NCI-H446 (cell line): ENCODE results near the gene SHB.

Experiments used
- DNase-seq, 2 experiments: peaks; one replicate each; lab custom pipeline; 2025; lab: John Stamatoyannopoulos, UW

SHB gene

DNA sequence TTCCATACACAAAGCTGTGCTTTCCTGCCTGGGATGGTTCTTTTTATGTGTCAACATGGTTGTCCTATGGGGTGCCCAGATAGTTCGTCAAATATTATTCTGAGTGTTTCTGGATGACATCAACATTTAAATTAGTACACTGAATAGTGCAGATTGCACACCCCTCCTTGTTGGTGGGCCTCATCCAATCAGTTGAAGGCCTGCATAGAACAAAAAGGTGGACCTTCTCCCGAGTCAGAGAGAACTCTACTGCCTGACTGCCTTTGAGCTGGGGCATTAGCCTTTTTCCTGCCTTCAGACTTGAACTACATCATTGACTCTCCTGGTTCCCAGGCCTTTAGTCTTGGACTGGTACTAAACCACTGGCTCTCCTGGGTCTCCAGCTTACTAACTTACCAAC is 80.4 kb downstream of the SHB start:
- DNase-seq, result no peak

DNA sequence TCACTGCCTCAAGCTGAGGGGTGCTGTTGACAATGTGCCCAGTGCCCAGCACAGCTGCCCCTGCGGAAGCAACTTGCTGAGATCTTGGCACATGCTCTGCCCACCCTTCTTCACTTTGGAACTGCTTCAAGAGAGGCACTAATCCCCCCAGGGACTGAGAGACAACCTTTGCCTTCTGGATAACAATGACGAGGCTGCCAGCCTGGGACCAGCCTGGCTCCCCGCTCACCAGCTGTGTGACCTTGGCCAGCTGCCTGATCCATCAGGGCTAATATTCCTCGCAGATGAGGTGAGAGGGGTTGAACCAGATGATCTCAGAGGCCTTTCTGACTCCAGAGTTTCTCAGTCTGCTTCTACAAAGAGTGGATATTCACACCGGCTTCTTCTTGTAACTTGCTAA is 81.0 kb downstream of the SHB start:
- DNase-seq, result peak; percentile 66 to 94

DNA sequence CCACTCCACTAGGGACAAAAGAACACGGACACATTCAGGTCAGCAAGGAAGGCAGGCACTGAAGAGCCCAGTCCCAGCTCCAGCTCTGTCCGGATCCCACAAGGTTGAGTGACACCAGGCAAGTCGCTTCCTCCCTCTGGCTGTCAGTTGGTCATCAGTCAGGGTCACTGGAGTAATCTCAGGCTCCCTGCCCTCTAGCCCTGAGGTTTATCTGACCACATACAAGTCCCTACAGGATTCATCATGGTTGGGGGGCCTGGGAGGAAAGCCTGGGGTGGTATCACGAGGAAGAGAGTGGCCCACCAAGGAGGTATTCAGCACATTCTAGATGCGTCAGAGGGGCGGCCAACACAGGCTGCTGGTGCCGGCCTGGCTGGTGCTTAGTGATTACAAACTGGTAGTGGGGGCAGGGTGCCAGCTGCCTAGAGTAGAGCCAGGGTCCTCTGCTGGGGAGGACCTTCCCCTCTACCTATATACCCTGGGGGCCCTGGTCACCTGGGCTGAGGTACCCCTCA is 81.5 kb downstream of the SHB start:
- DNase-seq, result peak; percentile 51 to 81

DNA sequence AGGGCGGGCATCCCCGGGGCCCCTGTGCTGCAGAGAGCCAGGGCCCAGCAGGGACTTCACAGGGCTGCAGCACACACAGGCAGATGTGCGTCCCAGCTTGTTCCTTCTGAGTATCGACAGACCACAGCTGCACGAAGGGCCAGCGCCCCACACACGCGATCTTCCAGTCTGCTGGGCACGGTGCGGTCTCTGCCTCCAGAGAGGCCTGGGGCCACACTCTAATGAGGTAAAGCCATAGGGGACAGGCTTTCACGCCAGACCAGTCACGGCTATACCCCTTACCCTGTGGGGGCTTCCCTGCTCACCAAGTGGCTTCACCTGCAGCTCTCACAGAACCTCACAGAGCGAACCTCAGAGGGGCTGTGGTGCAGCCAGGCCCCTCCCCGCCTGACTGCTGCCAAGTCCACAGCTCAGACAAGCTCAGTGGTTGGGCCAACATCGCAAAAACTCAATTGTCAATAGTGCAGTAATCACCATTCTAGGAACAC is 82.2 kb downstream of the SHB start:
- no peak for DNase-seq

DNA sequence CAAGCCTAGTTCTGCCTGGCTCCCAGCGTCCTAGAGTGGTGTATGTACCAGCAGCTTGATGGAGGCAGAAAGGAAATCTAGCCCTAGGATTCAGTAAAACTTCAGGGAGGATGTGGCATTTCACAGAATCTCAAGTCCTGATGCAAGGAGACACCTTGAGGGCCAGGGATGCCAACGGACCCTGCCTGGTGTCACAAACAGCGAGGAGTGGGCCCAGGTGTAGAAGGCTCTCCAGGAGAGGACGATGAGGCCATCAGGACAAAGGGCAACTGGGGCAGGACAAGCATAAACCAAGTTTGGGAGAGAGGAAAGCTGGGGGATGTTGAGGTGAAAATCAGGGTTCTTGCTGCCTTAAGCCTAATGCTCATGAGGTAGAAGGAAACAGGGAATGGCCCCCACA is 83.0 kb downstream of the SHB start:
- DNase-seq, result no peak

DNA sequence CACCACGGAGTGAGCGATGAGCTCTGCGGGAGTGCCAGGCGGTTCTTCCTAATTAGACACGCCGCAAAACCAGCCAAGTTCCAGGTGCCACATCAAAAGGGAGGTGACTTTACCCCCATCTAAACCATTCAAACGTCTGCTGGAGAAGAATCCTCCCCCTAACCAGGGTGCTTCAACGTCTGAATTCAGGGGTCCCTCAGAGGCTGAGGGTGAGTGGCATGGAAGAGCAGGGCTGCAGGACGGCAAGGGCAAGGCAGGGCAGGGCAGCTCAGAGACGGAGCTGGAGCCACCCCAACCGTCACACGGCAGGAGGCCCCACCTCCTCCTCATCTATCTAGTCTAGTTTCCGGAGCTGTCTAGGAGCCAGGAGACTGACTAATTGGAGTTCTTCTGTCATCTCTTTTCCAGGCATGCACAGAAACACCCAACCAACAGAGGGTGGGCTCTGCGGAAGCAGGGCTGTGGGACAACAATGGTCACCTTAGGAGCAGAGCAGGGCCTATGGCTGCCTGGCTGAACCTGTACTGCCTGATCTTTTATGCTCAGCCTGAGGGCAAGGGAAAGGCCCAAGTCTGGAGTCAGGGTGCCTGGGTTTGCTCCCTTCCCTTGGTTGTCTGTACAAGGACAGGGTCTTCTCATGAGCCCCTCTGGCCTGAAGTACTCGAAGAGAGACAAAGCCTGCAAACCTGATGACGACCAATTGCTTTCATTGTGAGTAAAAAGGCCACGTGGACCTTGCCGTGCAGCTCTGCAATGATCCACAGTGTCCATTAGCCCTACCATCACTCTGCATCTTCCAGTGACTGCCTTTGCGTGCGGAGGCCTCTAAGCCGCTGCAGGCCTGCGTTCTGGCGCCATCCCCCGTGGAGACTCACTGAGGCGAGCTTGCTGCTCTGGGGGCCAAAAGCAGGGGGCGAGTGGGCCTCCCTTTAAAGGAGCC is 84.1 kb downstream of the SHB start:
- DNase-seq, result peak; percentile 34 to 76

DNA sequence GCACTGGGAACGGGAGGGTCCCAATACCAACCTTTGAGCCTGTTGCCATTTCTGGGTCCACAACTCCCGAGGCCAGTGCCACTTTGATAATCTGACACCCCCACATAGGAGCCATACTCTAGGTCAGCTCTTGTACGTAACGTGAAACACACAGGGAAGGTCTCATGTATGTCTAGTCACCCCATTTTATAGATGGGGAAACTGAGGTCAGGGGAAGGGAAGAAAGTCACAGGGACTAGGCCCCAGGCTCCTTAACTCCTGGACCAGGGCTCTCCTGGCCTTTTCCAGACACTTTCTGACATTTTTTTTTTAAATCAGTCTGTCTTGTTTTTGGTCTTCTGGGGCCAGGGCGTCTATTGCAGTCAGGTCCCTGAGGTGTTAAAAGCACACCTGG is 84.8 kb downstream of the SHB start:
- no peak for DNase-seq

DNA sequence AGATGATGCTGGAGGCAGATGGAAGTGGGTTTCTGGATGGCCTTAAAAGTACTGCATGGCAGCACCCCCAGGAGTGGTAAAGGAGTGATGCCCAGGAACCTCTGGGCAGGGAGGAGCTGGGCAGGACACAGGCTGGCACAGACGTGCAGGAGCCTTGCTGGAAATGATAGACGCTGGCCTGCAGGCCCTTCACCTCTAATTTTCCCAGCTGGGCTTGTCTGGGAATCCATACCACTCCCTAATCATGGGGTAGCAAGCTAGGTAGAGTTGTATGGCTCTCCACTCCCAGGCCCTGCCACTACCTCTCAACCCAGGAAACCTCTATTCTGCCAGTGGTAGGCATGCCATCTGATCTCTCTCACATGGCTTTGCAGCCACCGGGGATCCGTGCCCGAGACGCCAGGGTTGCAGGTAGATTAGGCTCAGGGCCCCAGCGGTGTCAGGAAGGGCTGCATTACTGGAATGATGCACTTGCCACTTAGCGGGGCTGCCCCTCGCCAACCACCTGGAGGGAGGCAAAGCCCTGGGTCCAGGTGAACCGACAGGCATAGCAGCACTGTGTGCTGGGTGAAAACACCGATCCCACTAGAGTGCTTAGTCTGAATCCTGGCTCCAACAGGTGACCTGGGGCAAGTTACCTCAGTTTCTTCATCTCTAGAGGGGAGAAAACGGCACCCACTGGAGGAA is 85.5 kb downstream of the SHB start:
- no peak for DNase-seq

DNA sequence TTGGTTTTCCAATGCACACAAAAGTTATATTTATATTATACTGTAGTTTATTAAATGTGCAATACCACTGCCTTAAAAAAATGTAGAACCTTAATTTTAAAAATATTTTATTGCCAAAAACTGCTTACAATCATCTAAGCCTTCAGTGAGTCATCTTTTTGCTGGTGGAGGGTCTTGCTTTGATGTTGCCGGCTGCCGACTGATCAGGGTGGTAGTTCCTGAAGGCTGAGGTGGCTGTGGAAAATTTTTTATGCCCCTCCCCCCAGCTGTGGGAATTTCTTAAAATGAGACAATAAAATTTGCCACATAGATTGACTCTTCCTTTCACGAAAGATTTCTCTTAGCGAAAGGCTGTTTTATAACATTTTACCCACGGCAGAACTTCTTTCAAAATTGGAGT is 89.2 kb downstream of the SHB start:
- no peak for DNase-seq

DNA sequence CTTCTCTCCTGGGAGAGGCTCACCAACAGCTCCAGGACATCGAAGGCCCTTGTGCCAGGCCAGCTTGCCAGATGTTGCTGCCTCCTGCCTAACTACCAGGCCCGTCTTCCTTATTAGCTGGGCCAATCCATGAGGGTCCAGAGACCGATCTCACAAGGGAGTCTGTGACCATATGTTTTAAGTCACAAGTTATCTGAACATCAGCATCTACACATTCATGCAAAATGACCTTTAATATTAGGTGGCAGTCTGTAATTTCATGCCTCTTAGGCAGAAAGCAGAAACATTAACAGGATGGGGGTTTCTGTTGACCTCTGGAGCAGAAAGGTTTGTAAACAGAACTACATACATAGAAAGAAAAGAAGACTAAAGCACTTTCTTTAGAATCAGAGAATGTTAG is 90.0 kb downstream of the SHB start:
- no peak for DNase-seq

DNA sequence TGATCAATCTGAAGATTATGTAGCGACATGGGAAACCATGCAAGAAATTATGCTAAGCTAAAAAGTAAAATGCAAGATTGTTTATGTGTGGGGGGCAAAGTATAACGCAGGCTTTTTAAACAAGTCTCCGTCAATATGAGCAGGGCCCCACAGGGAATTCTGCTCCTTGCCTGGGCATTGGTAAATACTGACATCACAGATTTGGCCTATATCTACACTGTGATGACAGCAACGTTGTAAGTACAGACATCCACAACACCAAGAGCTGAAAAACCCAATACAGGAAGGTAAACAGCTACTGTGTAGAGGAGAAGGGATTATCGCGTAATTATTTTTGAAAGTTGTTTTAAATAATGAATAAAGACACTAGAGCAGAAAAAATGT is 90.6 kb downstream of the SHB start:
- DNase-seq, result no peak

DNA sequence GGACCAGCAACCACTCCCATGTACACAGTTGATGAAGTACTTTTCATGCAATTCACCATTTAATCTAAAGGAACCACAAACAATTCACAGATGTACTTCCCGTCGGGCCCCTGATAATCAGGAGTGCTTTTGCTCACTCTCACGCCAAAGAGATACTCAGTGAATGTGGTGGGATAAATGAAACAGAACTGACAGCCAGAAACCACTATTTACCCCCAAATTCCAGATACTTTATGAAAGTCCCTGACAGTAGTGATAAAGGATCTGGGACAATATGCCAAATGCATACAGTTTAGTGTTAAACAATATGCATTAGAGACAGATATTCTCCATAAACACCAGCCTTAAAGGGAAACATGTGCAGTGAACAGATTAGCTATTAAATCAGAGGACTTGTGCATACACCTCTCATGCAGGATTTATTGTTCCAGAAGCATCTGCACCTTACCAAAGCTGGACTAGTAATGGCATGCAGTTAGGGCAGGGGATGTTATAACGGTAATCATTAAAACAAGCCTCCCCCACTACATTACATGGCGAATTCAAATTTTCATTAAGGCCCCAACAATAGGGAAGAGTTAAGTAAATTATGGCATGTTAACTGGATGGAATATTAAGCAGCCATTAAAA is 91.1 kb downstream of the SHB start:
- DNase-seq, result no peak

DNA sequence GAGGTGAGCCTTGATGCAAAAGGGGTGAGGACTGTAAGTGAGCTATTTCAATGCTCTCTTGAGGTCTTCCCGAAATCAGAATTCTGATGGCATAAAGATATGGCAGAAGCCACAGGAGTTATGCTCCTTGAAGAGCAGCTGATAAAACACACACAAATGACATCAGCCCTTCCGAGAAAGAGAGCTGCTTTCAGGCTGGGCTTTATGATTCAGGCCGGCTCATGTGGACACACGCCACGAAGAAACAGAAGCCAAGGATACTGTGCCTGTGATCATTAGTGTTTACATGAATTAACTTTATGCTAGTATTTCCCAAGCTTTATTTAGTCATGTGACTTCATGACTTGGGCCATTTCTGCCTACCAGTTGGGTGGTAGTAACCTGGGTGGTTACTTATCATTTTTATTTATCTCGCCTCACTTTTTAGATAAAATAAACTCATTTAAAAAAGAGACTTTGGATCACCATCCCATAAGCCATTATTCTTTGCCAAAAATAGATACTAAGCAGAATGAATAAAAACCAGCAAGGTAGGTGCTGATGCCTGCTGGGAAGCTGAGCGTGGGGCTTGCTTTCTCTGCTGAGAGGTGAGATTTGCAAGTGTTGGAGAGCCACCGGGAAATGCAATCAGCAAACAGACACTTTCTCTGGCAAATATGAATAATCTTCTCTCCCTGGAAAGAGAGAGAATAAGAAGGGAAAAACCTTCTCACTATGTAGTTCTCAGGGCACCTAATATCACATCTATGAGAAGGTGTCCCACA is 92.1 kb downstream of the SHB start:
- peak in 1 of 2 experiments; percentile 33 for DNase-seq

DNA sequence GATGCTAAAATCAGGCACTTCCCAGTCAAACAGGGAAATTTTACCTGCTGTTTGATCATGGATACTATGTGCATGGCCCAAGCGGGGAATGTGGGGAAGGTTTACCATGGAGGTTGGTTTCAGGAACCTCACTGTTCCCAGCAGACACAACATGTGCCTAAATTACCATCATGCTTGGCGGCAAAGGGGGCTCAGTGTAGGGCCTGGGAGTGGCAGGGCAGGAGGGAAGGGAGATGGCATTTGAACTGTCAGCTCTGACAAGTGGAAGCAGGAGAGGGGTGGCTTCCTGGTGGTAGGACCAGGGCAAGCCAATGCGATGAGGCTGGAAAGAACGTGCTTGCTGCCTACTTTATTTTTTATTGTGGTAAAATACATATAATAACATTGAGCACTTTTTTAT is 93.4 kb downstream of the SHB start:
- DNase-seq, result no peak

DNA sequence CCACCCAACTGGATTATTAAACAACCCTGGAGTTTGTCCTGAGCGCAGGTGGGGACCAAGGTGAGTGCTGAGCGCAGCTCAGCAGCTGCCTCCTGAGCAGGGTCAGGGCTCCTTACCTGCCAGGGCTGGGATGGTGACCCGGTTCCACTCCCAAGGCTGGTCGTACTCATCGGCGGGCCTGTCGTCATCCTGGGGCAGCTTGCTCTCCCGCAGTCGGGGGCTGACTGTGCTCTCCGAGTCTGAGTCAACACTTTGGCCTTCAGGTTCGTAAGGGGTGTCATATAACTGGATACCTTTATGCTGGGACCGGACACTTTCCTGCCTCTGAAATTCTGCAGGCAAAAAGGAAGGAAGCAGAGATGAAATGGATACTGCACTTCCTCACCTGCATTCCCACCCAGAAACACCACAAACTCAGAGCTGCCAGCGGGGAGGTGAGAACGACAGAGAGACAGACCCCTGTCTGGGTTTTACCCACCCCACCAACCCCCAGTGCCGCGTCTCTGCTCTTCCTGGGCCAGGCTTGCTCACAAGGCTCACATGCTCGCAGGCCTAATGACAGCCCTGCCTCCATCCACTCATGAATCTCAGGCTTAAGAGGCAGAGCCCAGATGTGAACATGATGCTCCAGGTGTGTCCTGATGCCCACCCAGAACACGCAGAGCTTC is 94.4 kb downstream of the SHB start:
- DNase-seq, result no peak

DNA sequence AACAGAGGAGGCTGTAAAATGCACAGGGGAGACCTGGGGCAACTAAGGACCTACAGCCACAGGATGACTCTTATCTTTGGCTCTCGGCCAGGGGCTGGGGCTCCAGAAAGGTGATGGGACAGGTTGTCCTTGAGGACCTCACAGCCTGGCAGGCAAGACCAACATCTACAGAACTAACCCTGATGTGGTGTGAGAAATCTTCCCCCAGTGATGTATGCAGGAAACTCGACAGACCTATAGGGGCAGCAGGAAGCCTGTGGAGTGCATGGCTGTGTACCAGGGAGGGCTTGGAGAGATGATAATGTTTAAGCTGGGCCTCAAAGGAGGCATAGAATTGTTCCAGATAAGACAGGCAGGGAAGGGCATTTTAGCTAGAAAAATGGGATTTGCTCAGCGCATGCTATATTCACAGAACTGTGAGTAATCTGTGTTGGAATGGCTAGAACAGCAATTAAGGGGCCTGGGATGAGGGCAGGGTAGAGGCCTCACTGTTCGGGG is 96.6 kb downstream of the SHB start:
- DNase-seq, result no peak

DNA sequence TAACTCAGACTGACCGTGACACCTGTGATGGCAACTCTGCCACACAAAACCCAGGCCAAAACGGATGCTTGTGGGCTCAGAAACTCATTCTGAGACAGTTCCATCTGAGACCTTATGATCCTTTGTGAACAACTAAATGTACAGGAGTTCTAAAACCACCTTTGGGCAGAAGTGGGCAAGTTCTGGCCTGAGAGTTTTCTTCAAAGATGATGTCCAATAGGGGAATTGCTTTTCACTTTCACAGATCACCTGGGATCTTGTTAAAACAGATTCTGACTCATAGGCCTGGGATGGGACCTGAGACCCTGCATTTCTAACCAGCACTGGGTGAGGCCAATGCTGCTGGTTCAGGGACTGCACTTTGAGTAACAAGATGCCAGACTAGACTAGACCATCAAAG is 97.3 kb downstream of the SHB start:
- DNase-seq, result no peak

DNA sequence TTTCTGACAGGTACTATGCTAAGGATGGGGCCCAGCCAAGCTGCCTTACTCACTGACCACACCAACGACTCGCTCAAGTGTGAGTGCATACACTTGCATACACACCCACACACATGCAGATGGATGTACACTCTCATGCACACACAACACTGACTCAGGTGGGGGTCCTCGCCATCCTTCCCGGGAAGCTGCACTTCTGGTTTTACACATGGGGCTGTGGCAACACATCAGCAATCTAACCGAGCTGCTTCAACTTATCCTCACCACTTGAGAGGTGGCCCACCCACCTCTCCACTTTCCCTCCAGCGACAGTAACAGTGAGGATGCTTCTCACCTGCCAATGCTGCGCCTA is 97.9 kb downstream of the SHB start:
- no peak for DNase-seq

DNA sequence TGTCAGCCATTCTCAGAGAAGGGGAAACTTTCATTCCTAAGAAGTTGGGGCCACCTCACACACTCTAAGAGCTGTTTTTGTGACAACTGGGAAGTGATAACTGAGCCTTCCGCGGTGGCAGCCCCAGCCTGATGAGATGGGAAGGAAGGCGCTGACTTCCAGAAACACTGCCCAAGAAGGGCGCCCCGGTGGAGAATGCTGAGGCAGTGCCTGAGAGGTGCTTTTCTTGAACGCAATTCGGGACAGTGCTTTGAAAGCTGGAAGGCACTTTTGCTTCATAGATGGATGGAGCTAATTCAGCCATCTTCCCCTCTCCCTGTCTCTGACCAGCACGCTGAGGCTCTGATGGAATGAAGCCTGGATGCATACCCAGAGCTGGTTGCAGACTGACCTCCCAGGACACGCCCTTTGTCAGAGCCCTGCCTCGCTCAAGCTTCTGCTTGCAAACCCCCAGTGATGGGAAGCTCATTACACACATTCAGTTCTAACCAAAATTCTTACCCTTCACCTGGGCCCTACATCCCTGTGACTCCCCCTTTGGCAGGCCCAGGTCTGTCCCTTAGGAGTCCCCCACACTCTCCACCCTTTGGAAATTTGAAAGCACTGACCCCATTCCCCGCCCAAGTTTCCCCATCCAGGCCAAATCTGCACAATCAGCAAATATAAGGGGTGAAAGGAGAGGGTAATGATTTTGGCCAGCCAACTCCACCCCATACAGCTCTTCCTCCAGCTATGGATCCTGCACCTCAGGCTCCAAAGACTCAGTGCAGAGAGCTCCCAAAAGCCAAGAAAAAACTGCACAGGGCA is 98.5 kb downstream of the SHB start:
- no peak for DNase-seq

DNA sequence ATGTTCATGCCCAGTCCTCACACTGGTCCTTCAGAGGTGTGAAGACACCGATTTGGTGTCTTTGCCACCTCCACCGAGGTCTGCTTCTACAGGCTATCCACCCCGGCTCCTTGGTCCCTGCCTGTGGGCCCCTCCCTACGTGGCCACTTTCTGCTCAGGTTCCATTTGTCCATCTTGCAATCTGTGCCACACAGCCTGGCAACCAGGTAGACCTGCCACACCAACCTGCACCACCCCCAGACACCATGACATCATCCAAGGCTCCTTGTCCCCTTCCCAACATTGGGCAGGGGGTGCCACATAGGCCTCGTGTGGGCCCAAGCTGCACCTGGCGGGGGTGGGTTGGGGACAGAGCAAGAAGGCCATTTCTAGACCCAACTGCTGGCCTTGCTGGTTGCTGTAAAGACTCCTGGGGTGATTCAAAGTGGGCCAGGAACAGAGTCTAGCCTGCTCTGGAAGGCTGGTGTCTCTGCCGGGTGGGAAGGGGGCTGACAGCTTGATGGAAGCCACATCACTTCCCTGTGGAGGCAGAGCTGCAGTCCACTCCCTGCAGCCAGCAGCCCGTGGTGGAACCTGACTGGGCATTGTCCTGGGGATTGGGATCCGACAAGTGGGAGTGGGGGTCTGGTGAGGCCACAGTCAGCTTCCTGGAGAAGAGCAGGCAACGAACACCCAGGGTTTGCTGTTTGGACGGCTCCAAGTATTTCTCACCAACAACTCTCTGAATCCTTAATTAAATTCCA is 99.3 kb downstream of the SHB start:
- no peak for DNase-seq
